NCI-H748 (cell line): ENCODE data around the gene TMEM225B.
A peak's percentile ranks its signal among the peaks of the same experiment; 100 is the strongest.
"Not testable (repeated sequence)": the region's sequence is repeated elsewhere in the genome, so short reads cannot be mapped to it uniquely, and the experiment has no call there.

Source experiments
- DNase-seq: peaks from one replicate; lab custom pipeline; 2025; ENCODE audit not compliant: unreplicated experiment; lab: John Stamatoyannopoulos, UW

TMEM225B gene

GRCh38 chr7:99597762-99598501, at the start of gene TMEM225B:
TSS of gene TMEM225B (plus strand) at chr7:99598267. CDS start at chr7:99604389, 6,122 bp downstream.
- DNase-seq: no peak

GRCh38 chr7:99549545-99549944, 48.5 kb upstream of the TMEM225B start:
- not testable (repeated sequence) for DNase-seq

DNA sequence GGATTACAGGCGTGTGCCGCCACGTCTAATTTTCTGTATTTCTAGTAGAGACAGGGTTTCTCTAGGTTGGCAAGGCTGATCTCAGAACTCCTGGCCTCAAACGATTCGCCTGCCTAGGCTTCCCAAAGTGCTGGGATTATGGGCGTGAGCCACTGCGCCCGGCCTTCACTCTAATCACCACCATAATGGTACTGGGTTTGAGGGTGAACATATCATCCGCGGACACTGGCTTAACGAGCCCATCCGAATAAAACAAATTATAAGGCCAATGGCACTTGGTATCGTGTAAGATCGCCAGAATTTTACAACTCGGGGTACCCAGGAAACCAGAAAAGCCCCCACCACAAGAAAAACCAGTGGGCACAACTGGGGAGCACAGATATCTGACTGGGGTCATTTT, 46.7 kb upstream of the TMEM225B start:
- peak; percentile 16 for DNase-seq

DNA sequence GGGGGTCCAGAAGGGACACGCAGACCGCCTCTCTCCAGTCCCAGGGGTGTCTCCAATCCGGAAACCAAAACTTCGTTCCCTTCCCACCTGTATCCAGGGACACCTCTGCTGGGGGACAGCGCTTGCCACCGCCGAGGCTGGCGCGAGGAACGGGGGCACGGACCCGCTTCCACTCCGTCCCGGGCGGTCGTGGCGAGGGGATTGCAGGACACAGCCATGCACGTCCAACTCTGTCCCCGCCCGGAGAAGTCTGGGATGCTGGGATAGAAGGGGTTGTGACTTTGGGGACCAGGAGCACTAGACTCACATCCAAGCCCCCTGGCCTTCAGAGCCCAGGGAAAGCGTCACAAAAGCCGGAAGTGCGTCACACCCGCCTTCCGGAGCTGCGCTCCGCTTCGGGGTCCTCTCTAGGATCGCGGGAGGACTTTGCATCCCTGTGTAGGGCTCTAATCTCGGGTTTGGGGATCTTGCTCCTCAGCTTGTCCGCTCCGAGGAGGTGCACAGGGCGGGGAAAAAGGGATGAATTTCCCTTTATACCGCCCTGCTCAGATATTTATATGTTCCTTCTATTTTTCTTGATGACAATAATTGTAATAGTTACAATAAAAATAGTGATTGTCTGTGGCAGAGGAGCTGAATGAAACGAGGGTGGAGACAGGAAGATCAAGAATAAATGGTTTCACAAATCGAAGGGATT, 46.2 kb upstream of the TMEM225B start, which contains the start of gene FAM200A:
Gene FAM200A (minus strand): TSS at position 348 of the 697 bp plus-strand sequence. CDS start 3,707 bp downstream, outside the sequence.
- DNase-seq: peak; percentile 97

- DNase-seq: no peak
These were observed 45.0 kb upstream of the TMEM225B start for GRCh38 chr7:99553039-99553438.

GRCh38 chr7:99554939-99555338, 43.1 kb upstream of the TMEM225B start:
- no peak for DNase-seq

- no peak for DNase-seq
These were observed 40.9 kb upstream of the TMEM225B start for GRCh38 chr7:99557196-99557607.

GRCh38 chr7:99557940-99558305, 40.1 kb upstream of the TMEM225B start:
- DNase-seq: no peak

- DNase-seq: peak; percentile 92
These were observed 39.5 kb upstream of the TMEM225B start, which contains the start of gene ZNF655 for GRCh38 chr7:99558306-99559174. TSS of gene ZNF655 (plus strand) at chr7:99558642. CDS start at chr7:99560560, 1,918 bp downstream.

GRCh38 chr7:99559175-99559915, 38.7 kb upstream of the TMEM225B start:
- peak; percentile 54 for DNase-seq

GRCh38 chr7:99560834-99561736, 37.0 kb upstream of the TMEM225B start:
- DNase-seq: no peak

DNA sequence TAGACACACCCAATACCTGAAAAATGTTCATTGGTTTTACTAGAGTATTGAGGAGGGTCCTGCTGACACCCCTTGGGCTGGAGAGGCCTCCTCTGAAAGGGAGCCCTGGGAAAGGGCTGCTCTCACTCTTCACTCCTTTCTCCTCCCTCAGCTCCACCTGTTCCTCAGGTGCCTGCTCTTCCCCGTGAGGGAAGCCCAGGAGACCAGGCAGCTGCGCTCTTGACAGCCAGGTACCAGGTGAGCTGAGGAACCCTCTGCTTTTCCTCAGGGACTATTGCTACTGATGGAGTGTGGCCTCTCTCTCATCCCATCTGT, 36.4 kb upstream of the TMEM225B start:
- no peak for DNase-seq

DNA sequence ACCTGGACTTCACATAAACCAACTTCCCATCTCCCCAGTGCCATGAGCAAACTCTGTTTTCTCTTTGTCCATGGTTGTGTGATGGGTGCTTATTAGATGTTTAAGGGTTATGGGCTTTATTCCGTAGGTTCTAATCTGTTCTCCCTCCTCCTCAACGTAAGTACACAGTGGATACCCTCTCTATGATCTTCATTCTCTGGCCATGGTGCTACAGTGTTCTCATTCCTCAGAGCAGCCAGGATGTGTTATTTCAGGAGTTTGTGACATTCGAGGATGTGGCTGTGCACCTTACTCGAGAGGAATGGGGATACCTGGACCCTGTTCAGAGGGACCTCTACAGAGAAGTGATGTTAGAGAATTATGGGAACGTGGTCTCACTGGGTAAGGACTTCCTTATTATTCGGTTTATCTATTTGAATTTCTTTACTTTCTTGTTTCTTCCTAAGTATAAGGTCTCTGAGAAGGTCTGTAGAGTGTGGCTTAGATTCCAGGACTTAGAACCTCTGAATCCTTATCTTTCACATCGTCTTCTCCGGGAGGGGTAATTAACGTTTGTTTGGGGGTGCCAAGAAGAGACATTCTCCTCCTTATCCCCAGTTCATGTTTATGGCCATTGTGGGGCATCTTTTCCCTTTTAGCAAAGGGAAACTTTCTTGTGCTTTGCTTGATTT, 35.8 kb upstream of the TMEM225B start:
- no peak for DNase-seq

- no peak for DNase-seq
These were observed 35.2 kb upstream of the TMEM225B start for GRCh38 chr7:99562832-99563231.

DNA sequence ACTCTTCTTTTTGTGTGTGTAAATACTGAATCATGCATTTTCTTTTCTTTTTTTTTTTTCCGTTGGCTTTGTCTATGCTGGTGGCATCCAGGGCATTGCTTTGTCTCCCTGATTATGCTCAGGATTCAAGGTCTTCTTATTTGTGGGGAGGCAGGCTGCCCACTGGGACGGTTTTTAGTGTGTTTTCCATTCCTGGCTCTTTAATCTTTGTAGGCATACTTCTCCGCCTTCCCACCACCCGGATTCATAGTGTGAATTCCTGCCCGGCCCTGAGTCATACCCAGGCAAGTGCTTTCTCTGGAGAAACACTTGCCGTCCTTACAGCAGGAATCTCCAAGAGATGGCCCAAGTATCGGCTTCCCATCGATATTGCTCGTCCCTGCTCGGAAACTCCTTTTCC, 34.4 kb upstream of the TMEM225B start:
- no peak for DNase-seq

GRCh38 chr7:99568770-99569169, 29.3 kb upstream of the TMEM225B start:
- not testable (repeated sequence) for DNase-seq

- no peak for DNase-seq
These were observed 26.3 kb upstream of the TMEM225B start for GRCh38 chr7:99571768-99572167.

GRCh38 chr7:99573257-99573656, 24.8 kb upstream of the TMEM225B start:
- no peak for DNase-seq

DNA sequence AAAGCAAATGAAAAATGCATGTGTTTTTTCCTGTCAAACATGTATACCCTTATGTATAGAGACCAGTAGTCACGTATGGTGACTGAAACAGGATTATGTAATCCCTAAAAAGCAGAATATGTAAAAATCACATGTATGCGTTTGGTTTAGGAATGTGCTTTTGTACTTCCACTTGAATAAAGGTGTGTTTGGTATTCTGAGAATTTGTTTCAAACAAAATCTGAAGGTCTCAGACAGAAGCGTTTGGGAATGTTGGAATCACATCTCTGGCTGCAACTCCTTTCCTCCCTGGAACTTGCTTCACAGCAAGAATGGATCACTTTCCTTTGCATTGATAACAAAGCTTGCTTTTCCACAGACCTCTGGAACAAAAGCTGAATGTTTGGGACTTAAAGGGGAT, 21.8 kb upstream of the TMEM225B start:
- DNase-seq: no peak
